HG03460 (cell line): ENCODE data around the gene CHPT1.
"Not testable (repeated sequence)": the region's sequence is repeated elsewhere in the genome, so short reads cannot be mapped to it uniquely, and the experiment has no call there.

ENCODE experiments used
- ATAC-seq: cut with Tn5 transposase; IDR thresholded peaks from one replicate; pipeline ENCODE4 v1.9.1; 2021; ENCODE audit not compliant: unreplicated experiment

Gene CHPT1

DNA sequence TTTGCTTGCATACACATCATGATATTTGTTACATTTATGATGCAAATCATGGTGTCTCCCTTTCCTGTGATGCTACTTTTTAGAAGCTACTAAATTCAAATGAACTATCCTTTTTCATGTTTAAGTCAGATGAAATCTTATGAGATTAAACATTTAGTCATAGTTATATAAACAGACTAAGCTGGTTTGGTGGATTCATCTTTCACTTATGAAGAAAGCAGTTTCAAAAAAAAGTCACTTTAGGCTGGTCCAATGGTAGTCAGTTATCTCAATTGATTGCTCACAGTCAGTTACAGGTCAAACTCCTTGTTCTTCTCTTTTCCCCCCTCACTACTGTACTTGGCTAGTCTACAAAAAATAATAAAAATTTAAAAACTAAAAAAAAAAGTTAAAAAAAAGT lies 22.1 kb downstream of the CHPT1 start:
- no peak for ATAC-seq

- ATAC-seq = no peak
These were observed 22.7 kb downstream of the CHPT1 start for GRCh38 chr12:101720118-101720517.

GRCh38 chr12:101722392-101722791 lies 25.0 kb downstream of the CHPT1 start:
- no peak for ATAC-seq

DNA sequence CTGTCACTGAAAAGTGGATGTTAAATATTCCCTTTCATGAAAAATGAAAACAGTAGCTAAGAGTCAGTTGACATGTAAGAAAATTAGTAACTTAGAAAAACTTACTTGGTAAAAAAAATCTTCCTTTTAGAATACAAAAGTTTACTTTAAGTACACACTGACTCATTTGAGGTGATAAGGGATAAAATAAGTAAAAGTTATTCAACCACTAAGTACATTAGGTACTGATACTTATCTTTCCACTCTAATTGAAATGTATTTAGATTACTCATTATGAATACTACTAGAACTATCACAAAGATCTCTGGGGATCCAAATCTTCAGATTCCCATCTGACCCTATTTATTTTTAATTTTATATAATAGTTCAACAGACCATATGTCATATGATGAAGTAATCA lies 29.7 kb downstream of the CHPT1 start:
- ATAC-seq = no peak

DNA sequence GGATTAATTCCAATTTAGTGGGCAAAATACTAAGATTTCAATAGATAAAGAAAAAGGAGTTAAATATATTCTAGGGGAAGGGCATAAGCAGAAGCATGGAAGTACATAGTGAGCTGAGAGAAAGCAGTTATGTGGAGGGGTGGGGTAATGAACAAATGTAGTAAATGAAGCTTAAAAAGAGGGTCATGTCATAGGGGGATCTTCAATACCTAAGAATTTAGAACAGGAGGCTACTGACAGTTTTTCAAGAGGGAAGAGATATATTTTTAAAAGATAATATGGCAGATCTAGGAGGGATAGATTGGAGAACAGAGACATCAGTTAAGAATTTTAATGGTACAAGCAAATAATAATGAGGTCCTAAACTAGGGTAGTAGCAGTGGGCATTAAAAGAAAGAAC lies 32.4 kb downstream of the CHPT1 start:
- no peak for ATAC-seq

DNA sequence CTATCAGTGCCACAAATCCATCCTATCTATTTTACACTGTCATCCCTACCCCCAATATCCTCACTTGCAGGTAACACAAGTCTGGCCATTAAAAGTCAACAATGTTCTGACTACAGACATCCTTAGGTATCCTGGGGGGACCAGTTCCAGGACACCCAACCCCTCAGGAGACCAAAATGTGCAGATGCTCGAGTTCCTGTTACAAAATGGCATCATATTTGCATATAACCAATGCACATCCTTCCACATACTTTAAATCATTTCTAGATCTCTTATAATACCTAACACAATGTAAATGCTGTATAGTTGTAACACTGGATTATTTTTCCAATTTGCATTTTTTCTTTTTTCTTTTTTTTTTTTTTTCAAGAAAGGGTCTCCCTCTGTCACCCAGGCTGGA lies 34.9 kb downstream of the CHPT1 start:
- no peak for ATAC-seq

DNA sequence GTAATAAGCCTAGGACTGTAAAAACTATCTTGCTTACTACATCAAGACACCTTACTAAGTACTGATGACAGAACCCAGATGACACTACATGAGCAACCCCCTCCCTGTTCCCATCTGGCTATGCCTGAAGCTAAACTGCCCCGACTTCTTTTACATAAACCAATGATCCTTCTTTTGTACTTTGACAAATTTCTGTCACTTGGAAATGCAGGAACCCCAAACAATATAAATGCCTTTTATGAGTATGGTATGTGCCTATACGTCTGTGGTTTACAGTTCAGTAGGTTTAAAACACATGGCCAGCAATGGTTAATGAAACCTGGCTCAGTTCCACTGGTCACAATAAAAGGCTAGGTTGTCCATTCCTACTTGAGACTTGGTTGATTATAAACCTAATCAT lies 35.7 kb downstream of the CHPT1 start:
- no peak for ATAC-seq

GRCh38 chr12:101734482-101734881 lies 37.0 kb downstream of the CHPT1 start:
- ATAC-seq = not testable (repeated sequence)

- no peak for ATAC-seq
These were observed 40.0 kb downstream of the CHPT1 start for GRCh38 chr12:101737476-101737875.

- ATAC-seq = no peak
These were observed 41.7 kb downstream of the CHPT1 start, which contains the start of gene SYCP3 for GRCh38 chr12:101738920-101739665. Gene SYCP3, minus strand, starts transcription at chr12:101739462. Its CDS starts 1,527 bp downstream, at chr12:101737935.

GRCh38 chr12:101740566-101740965 lies 43.1 kb downstream of the CHPT1 start:
- no peak for ATAC-seq

DNA sequence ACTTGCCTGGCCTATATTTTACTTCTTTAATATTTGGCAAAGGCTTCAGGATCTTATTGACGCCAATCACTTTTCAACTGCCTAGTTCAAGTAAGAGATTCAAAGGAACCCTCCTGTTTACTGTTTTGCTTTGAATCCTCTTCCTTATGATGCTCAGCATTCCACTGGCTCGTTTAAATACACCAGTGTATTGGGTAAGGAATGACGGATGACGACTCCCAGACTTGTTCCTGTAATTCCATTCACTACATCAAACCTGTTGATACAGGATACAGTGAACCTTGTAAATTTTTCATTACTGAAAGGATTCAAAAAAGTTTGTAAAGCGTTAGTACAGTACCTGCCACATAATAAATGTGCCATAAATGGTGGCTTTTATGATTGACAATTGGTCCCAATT lies 43.5 kb downstream of the CHPT1 start:
- no peak for ATAC-seq

DNA sequence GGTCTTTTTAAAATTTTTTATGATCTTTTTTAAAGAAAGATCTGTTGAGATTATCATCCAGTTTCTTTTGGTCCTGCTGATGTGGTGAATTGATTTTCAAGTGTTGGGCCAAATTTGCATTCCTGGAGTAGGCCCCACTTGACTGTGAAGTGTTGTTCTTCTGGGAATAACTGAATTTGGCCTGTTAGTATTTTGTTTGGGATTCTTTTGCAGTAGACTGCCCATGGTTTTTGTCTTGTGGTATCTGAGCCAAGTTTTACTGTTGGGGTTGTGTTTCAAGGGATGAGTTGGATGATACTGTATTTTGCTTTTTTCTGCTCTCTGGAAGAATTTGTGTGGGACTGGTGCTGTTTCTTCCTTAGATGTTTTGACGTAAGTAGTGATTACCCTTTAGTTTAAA lies 45.8 kb downstream of the CHPT1 start:
- no peak for ATAC-seq

GRCh38 chr12:101743724-101744472 lies 46.5 kb downstream of the CHPT1 start:
- peak; percentile 97 for ATAC-seq

DNA sequence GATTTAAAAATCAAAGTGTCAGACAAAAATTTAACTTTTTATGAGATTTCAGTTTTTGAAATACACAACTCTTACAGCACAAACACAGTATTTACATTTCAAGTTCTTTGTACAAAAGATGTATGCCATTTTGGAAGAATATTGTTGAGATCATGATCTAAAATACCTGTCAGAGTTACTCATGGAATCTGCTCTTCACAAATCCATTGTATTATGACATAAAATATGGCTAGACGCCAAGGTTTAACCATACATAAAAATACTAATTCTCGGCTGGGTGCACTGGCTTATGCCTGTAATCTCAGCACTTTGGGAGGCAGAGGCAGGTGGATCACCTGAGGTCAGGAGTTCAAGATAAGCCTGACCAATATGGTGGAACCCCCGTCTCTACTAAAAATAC lies 48.0 kb downstream of the CHPT1 start:
- no peak for ATAC-seq

DNA sequence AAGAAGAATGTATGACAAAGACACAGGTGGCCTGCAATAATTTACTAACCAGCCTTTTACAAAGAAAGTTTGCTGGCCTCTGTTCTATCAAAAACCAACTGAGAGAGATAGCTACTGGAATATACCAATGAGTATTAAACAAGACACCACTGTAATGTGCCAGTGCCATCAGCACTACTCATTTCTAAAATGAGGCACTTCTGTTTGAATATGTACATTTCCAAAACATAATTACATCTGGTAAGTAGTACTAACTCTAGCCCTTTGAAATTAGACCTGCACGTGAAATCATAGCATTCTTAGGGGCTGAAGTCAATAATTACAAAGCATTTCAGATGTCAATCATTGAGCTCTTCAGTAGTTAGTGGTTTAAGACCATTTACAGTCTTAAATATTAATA lies 48.8 kb downstream of the CHPT1 start:
- no peak for ATAC-seq

- no peak for ATAC-seq
These were observed 49.2 kb downstream of the CHPT1 start for GRCh38 chr12:101746661-101747060.

GRCh38 chr12:101747697-101748096 lies 50.3 kb downstream of the CHPT1 start:
- ATAC-seq = no peak

GRCh38 chr12:101748907-101749306 lies 51.5 kb downstream of the CHPT1 start:
- no peak for ATAC-seq

DNA sequence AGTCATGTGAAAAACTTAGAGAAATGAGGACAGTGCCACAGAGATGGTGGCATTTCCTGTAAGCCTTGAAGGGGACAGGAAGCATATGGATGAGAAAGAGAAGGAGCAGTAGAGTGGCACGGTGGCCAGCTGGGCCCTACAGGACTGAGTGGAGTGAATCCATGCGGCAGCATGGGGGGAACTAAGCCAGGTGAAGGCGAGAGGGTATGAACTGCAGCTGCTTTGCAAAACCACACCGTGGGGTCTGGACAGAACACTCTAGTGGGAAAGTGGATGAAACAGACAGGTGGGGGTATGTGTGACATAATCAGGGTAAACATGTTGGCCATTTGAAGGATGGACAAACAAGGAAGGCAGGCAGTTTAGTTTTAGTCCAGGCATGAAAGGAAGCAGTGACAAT lies 52.2 kb downstream of the CHPT1 start:
- ATAC-seq = no peak

- no peak for ATAC-seq
These were observed 52.7 kb downstream of the CHPT1 start for GRCh38 chr12:101750152-101750551.

DNA sequence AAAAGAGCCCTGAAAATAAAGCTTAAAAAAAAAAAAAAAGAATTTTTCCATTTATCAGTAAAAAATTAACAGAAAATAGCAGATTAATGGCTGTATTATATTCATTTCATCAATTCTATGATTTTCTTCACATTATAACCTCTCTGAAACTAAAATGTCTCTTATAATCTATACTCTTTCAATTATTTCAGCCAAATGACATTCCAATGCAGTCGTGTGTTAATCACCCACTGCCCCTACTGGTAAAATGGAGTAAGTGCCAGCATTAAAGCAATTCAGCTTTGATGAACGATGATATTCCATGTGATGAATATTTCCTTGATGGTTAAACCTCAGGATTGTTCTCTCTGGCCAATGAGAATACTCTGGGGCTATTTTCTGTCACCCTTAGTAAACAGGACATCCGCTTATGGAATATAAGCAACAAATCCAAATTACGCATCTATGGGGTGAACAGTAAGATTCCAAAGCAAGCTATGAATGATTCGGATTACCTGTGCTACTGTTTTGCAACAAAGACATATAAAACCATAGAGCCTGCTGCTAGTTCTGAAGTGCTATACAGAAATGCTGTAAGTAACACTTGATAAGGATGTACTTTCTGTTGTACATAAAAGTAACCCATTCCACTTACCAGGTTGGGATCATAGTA lies 62.1 kb downstream of the CHPT1 start:
- ATAC-seq = no peak
